ENCODE data around the gene SMIM41.

DNA sequence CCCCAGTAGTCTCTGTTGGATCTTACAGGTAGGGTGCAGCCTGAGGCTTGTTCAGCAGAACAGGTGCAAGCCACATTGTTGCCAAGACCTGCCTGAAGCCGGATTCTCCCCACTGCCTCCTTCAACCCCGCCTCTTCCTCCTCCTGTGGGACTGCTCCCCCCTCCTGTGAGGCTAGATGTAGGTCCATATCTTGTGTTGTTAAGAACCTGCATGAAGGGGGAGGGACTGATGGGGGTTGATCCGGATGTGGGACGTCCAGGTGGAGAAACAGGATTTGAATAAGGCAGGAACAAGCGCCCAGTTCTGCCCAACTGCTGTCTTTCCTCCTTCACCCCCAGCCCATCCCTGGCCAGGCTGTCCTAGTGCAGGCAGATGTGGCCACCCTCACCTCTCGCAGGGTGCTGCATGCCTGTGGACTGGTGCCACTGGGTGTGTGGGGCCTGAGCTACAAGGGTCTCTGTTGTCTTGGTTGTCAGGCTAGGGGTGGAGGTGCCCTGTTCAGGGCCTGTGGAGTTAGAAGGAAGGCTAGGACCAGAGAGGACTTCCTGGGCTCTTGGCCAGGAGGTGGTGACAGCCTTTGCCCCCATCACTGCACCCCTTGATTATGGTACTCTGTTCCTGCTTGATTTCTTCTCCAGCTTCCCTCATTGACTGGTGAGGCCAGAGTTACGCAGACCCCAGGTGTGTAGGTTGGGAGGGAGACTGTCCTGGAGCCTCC lies 26.9 kb upstream of the SMIM41 start:
- TF ChIP-seq CTCF (IDR thresholded peaks at IDR 0.05): no peak
- peak; percentile 14 to 41 for TF ChIP-seq POLR2A (IDR thresholded peaks at IDR 0.05)
